Mucosa of descending colon (tissue), 3 donors: ENCODE measurements around the gene NPTX1. TPM values are rescaled to one million over a fixed set of nuclear protein-coding genes. Genes with fewer than 3 reads are reported as not detected.
"Not testable (repeated sequence)": the region's sequence is repeated elsewhere in the genome, so short reads cannot be mapped to it uniquely, and the experiment has no call there.

Experiments used
- ATAC-seq: fragments of 200-7000 bp; cut with Tn5 transposase; one replicate; pipeline ENCODE4 v1.9.1; 2020; ENCODE audit warnings: mild to moderate bottlenecking, moderate library complexity
- DNase-seq, 3 donors: peaks; one replicate each; pipeline ENCODE4 v3.0.0-alpha.2; 2020
- H3K36me3 ChIP-seq: fragments of 200-600 bp; one replicate; pipeline ENCODE4 v1.8.0; 2021; ENCODE audit warnings: low read depth, mild to moderate bottlenecking
- H3K4me1 ChIP-seq: fragments of 200-600 bp; one replicate; pipeline ENCODE4 v1.8.0; 2021; ENCODE audit warnings: low read depth, mild to moderate bottlenecking
- H3K4me3 ChIP-seq: fragments of 200-600 bp; one replicate; pipeline ENCODE4 v1.8.0; 2021; ENCODE audit warnings: mild to moderate bottlenecking
- H3K9me3 ChIP-seq: fragments of 200-600 bp; one replicate; pipeline ENCODE4 v1.8.0; 2021; ENCODE audit warnings: mild to moderate bottlenecking
- intact Hi-C, 2 donors: fragments of 100-400 bp; cut with DNase I in 1 of 2; cut with micrococcal nuclease in 1 of 2; formaldehyde crosslinking; loops; one replicate each; pipeline versions ENCODE4 v1.11.0 to v1.11.1; 2022; cut with DNase I, micrococcal nuclease
- total RNA-seq, 3 donors: library from RNA; stranded (reverse); fragmentation: NEBNext Ultra II Directional in 2 of 3; extraction: Animal tissue kit (Norgen Biotek cat#: 25700) in 2 of 3; gene quantifications; one replicate each; pipeline versions ENCODE4 v1.2.1 to v1.2.4, GENCODE V29; 2021 to 2023
- TF ChIP-seq, protein P1 (sequence below): fragments of 200-600 bp; IDR thresholded peaks from one replicate; pipeline ENCODE4 v1.8.0; 2022; ENCODE audit warnings: antibody characterized with exemption, mild to moderate bottlenecking
- donor health status: DM: no; HTN: no; CAD: no; lungs with moderate emphysema.
- donor health status: DM: no; HTN: no; CAD: no.
- donor health status: DM: no; HTN: yes; CAD: no.

NPTX1 gene
- total RNA-seq, 3 donors from 2014 or later, result 0.51 to 95.0 (median 2.0) TPM

DNA sequence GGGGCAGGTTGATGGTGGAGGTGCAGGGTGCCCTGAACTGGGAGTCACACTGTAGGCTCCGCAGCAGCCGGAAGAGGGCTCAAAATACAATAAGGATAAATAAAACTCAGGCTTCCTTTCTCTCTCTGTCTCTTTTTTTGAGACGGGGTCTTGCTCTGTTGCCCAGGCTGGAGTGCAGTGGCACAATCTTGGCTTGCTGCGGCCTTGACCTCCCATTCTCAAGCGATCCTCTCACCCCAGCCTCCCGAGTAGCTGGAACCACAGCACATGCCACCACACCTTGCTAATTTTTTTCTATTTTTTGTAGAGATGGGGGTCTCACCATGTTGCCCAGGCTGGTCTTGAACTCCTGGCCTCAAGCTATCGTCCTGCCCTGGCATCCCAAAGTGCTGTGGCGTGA lies 32.9 kb upstream of the NPTX1 start:
- H3K36me3 ChIP-seq, result no peaks in the 10 kb centered on the region
- DNase-seq, result no peak
- H3K9me3 ChIP-seq, result no peaks in the 10 kb centered on the region
- intact Hi-C loops, result no loop called here
- no peak overlapping the region for H3K4me3 ChIP-seq
- TF ChIP-seq, protein P1, sequence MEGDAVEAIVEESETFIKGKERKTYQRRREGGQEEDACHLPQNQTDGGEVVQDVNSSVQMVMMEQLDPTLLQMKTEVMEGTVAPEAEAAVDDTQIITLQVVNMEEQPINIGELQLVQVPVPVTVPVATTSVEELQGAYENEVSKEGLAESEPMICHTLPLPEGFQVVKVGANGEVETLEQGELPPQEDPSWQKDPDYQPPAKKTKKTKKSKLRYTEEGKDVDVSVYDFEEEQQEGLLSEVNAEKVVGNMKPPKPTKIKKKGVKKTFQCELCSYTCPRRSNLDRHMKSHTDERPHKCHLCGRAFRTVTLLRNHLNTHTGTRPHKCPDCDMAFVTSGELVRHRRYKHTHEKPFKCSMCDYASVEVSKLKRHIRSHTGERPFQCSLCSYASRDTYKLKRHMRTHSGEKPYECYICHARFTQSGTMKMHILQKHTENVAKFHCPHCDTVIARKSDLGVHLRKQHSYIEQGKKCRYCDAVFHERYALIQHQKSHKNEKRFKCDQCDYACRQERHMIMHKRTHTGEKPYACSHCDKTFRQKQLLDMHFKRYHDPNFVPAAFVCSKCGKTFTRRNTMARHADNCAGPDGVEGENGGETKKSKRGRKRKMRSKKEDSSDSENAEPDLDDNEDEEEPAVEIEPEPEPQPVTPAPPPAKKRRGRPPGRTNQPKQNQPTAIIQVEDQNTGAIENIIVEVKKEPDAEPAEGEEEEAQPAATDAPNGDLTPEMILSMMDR, result no peak
- ATAC-seq, result no peak
- no peaks in the 10 kb centered on the region for H3K4me1 ChIP-seq

DNA sequence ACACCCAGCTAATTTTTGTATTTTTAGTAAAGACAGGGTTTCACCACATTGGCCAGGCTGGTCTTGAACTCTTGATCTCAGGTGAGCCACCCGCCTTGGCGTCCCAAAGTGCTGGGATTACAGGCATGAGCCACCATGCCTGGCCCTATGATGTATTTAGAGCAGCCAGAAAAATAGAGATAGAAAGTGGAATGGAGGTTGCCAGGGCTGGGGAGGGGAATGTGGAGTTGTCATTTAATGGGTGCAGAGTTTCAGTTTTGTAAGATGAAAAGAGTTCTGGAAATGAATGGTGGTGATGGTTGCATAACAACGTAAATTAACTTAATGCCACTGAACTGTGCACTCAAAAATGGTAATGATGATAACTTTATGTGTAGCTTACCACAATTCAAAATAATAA lies 31.6 kb upstream of the NPTX1 start:
- DNase-seq (no peak), ATAC-seq (no peak)
- Histone ChIP-seq H3K36me3 (no peaks in the 10 kb centered on the region), H3K4me3 (no peak overlapping the region), H3K4me1 (no peaks in the 10 kb centered on the region), H3K9me3 (no peaks in the 10 kb centered on the region)
- TF ChIP-seq, protein P1, result no peak
- intact Hi-C loops, result no loop called here

GRCh38 chr17:80507177-80507576 lies 30.8 kb upstream of the NPTX1 start:
- H3K9me3 ChIP-seq, intact Hi-C loops, H3K36me3 ChIP-seq, H3K4me1 ChIP-seq, ATAC-seq, DNase-seq, H3K4me3 ChIP-seq: not testable (repeated sequence)

- no peak for DNase-seq
- no peaks in the 10 kb centered on the region for H3K4me1 ChIP-seq
- no peaks in the 10 kb centered on the region for H3K9me3 ChIP-seq
- intact Hi-C loops, result no loop called here
- TF ChIP-seq, protein P1, result no peak
- H3K36me3 ChIP-seq, result no peaks in the 10 kb centered on the region
- H3K4me3 ChIP-seq, result no peak overlapping the region
- ATAC-seq, result no peak
Measured at GRCh38 chr17:80504686-80505413, 28.4 kb upstream of the NPTX1 start.

- Histone ChIP-seq H3K4me3 (no peak overlapping the region), H3K4me1 (no peaks in the 10 kb centered on the region), H3K9me3 (no peaks in the 10 kb centered on the region), H3K36me3 (no peaks in the 10 kb centered on the region)
- intact Hi-C loops, result no loop called here
- DNase-seq, result no peak
- ATAC-seq, result no peak
- TF ChIP-seq, protein P1, result no peak
Measured at GRCh38 chr17:80503921-80504320, 27.5 kb upstream of the NPTX1 start.

DNA sequence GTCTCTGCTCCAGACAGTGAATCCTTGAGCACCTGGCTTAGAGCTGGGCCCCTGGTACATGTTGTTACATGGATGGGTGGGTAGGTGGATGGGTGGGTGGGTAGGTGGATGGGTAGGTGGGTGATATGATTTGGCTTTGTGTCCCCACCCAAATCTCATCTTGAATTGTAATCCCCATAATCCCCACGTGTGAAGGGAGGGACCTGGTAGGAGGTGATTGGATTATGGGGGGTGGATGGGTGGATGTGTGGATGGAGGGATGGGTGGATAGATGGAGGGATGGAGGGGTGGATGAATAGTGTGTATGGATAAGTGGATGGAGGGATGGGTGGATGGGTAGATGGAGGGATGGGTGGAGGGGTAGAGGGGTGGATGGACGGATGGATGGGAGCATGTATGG lies 26.6 kb upstream of the NPTX1 start:
- Histone ChIP-seq H3K9me3 (no peaks in the 10 kb centered on the region), H3K4me3 (no peak overlapping the region), H3K36me3 (no peaks in the 10 kb centered on the region), H3K4me1 (no peaks in the 10 kb centered on the region)
- DNase-seq, result no peak
- no peak for ATAC-seq
- TF ChIP-seq, protein P1, result no peak
- intact Hi-C loops, result no loop called here
